ENCODE data around the gene DCBLD1. TPM values are rescaled to one million over a fixed set of nuclear protein-coding genes. Genes with fewer than 3 reads are reported as not detected.

Gene DCBLD1
- polyA plus RNA-seq, 1 donor (not counting 4 experiments of a cell fraction or from before 2014, with no cell fraction given) = 21.7 TPM

GRCh38 chr6:117448732-117449485 is 33.6 kb upstream of the DCBLD1 start:
- no peak overlapping the region for H3K4me3 ChIP-seq (ENCODE audit: control insufficient read depth in 2 of 3, extremely low read depth in 1 of 3, insufficient read depth in 2 of 3, low read depth in 1 of 3, low read length in 3 of 3)
- H3K9ac ChIP-seq (ENCODE audit: control insufficient read depth, extremely low read depth, insufficient read depth, low read length) = peak overlapping the region; percentile 63
- H3K36me3 ChIP-seq (ENCODE audit: control insufficient read depth in 2 of 2, extremely low read depth in 1 of 2, insufficient read depth in 2 of 2, low read length in 2 of 2) = no peaks in the 10 kb centered on the region
- peak overlapping the region; percentile 58 for H3K4me2 ChIP-seq (ENCODE audit: control insufficient read depth, extremely low read depth, insufficient read depth, low read depth, low read length)
- H3K9me1 ChIP-seq (ENCODE audit: control insufficient read depth, extremely low read depth, insufficient read depth, low read length) = no peaks in the 10 kb centered on the region
- H4K20me1 ChIP-seq (ENCODE audit: control insufficient read depth, extremely low read depth, insufficient read depth, low read length) = no peaks in the 10 kb centered on the region
- peak overlapping the region; percentile 86 for H3K27ac ChIP-seq (ENCODE audit: control insufficient read depth, insufficient read depth, low read length)
- no peaks in the 10 kb centered on the region for H3K27me3 ChIP-seq (ENCODE audit: control insufficient read depth, extremely low read depth, insufficient read depth, low read length)
- H3K4me1 ChIP-seq (ENCODE audit: control insufficient read depth, extremely low read depth, insufficient read depth, low read length) = peaks cover 37% of the 10 kb centered on the region
- dilution Hi-C loops (cut with MboI; ENCODE audit: extremely low pct_ligation_motif_present, low sequenced_read_pairs) = no loop called here
- DNase-seq (ENCODE audit: low read depth, low spot score) = peak; percentile 66
- H2AFZ ChIP-seq (ENCODE audit: control insufficient read depth, low read length) = peak overlapping the region; percentile 57
- peak; percentile 68 for FAIRE-seq
- H3K79me2 ChIP-seq (ENCODE audit: control insufficient read depth, insufficient read depth, low read length) = no peaks in the 10 kb centered on the region
- H3K9me3 ChIP-seq (ENCODE audit: control insufficient read depth, low read depth, low read length) = no peaks in the 10 kb centered on the region
- TF ChIP-seq, protein P1, sequence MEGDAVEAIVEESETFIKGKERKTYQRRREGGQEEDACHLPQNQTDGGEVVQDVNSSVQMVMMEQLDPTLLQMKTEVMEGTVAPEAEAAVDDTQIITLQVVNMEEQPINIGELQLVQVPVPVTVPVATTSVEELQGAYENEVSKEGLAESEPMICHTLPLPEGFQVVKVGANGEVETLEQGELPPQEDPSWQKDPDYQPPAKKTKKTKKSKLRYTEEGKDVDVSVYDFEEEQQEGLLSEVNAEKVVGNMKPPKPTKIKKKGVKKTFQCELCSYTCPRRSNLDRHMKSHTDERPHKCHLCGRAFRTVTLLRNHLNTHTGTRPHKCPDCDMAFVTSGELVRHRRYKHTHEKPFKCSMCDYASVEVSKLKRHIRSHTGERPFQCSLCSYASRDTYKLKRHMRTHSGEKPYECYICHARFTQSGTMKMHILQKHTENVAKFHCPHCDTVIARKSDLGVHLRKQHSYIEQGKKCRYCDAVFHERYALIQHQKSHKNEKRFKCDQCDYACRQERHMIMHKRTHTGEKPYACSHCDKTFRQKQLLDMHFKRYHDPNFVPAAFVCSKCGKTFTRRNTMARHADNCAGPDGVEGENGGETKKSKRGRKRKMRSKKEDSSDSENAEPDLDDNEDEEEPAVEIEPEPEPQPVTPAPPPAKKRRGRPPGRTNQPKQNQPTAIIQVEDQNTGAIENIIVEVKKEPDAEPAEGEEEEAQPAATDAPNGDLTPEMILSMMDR (optimal IDR thresholded peaks at IDR 0.05 in 1 of 3, IDR thresholded peaks at IDR 0.05 in 1 of 3, conservative IDR thresholded peaks at IDR 0.05 in 1 of 3; ENCODE audit: extremely low read depth in 1 of 3, insufficient read depth in 2 of 3, low read length in 3 of 3) = no peak
- no peak for TF ChIP-seq EZH2 (IDR thresholded peaks at IDR 0.05; ENCODE audit: low read length)

- no peak for TF ChIP-seq EZH2 (IDR thresholded peaks at IDR 0.05; ENCODE audit: low read length)
- TF ChIP-seq, protein P1 (optimal IDR thresholded peaks at IDR 0.05 in 1 of 3, IDR thresholded peaks at IDR 0.05 in 1 of 3, conservative IDR thresholded peaks at IDR 0.05 in 1 of 3; ENCODE audit: extremely low read depth in 1 of 3, insufficient read depth in 2 of 3, low read length in 3 of 3) = peak in 2 of 3 experiments; percentile 50 to 73
- FAIRE-seq = peak; percentile 23
- dilution Hi-C loops (cut with MboI; ENCODE audit: extremely low pct_ligation_motif_present, low sequenced_read_pairs) = no loop called here
These were observed 32.7 kb upstream of the DCBLD1 start for GRCh38 chr6:117449549-117450439.

More at GRCh38 chr6:117449549-117450439, 32.7 kb upstream of the DCBLD1 start:
- no peaks in the 10 kb centered on the region for H3K27me3 ChIP-seq (ENCODE audit: control insufficient read depth, extremely low read depth, insufficient read depth, low read length)
- H3K9me1 ChIP-seq (ENCODE audit: control insufficient read depth, extremely low read depth, insufficient read depth, low read length) = no peaks in the 10 kb centered on the region
- H3K4me3 ChIP-seq (ENCODE audit: control insufficient read depth in 2 of 3, extremely low read depth in 1 of 3, insufficient read depth in 2 of 3, low read depth in 1 of 3, low read length in 3 of 3) = no peak overlapping the region
- H4K20me1 ChIP-seq (ENCODE audit: control insufficient read depth, extremely low read depth, insufficient read depth, low read length) = no peaks in the 10 kb centered on the region
- H3K27ac ChIP-seq (ENCODE audit: control insufficient read depth, insufficient read depth, low read length) = peak overlapping the region; percentile 86
- peak overlapping the region; percentile 63 for H3K9ac ChIP-seq (ENCODE audit: control insufficient read depth, extremely low read depth, insufficient read depth, low read length)
- H2AFZ ChIP-seq (ENCODE audit: control insufficient read depth, low read length) = peak overlapping the region; percentile 85
- peaks cover 34% of the 10 kb centered on the region for H3K4me1 ChIP-seq (ENCODE audit: control insufficient read depth, extremely low read depth, insufficient read depth, low read length)
- no peak for DNase-seq (ENCODE audit: low read depth, low spot score)
- H3K9me3 ChIP-seq (ENCODE audit: control insufficient read depth, low read depth, low read length) = no peaks in the 10 kb centered on the region
- H3K36me3 ChIP-seq (ENCODE audit: control insufficient read depth in 2 of 2, extremely low read depth in 1 of 2, insufficient read depth in 2 of 2, low read length in 2 of 2) = no peaks in the 10 kb centered on the region
- H3K4me2 ChIP-seq (ENCODE audit: control insufficient read depth, extremely low read depth, insufficient read depth, low read depth, low read length) = peak overlapping the region; percentile 58
- no peaks in the 10 kb centered on the region for H3K79me2 ChIP-seq (ENCODE audit: control insufficient read depth, insufficient read depth, low read length)

Measured in keratinocyte (primary cell).